Activated naive CD8-positive, alpha-beta T cell (primary cell): Measurements from ENCODE around the gene FMO2.
"Not testable (repeated sequence)": the region's sequence is repeated elsewhere in the genome, so short reads cannot be mapped to it uniquely, and the experiment has no call there.

Source experiments
- H3K27ac Mint-ChIP-seq: one replicate; pipeline ENCODE4 v1.8.0; 2021; ENCODE audit warnings: mixed read lengths
- H3K27me3 Mint-ChIP-seq: one replicate; pipeline ENCODE4 v1.8.0; 2021; ENCODE audit warnings: mixed read lengths
- H3K36me3 Mint-ChIP-seq: one replicate; pipeline ENCODE4 v1.8.0; 2021; ENCODE audit warnings: mixed read lengths
- H3K4me1 Mint-ChIP-seq: one replicate; pipeline ENCODE4 v1.8.0; 2021; ENCODE audit warnings: low read depth, mixed read lengths
- H3K4me3 Mint-ChIP-seq: one replicate; pipeline ENCODE4 v1.8.0; 2021; ENCODE audit warnings: mild to moderate bottlenecking, mixed read lengths
- H3K9me3 Mint-ChIP-seq: one replicate; pipeline ENCODE4 v1.8.0; 2021; ENCODE audit warnings: low read depth, mixed read lengths

The FMO2 gene

GRCh38 chr1:171221665-171222591 is 36.8 kb downstream of the FMO2 start:
- H3K36me3 Mint-ChIP-seq: no peaks in the 10 kb centered on the region
- H3K9me3 Mint-ChIP-seq: no peaks in the 10 kb centered on the region
- no peaks in the 10 kb centered on the region for H3K4me1 Mint-ChIP-seq
- H3K27ac Mint-ChIP-seq: no peak overlapping the region
- peaks cover 9% of the 10 kb centered on the region for H3K27me3 Mint-ChIP-seq
- no peak overlapping the region for H3K4me3 Mint-ChIP-seq

- no peaks in the 10 kb centered on the region for H3K4me1 Mint-ChIP-seq
- H3K27me3 Mint-ChIP-seq: peaks cover 4% of the 10 kb centered on the region
- H3K4me3 Mint-ChIP-seq: no peak overlapping the region
- no peaks in the 10 kb centered on the region for H3K36me3 Mint-ChIP-seq
- no peaks in the 10 kb centered on the region for H3K9me3 Mint-ChIP-seq
- H3K27ac Mint-ChIP-seq: no peak overlapping the region
Measured at GRCh38 chr1:171222936-171223335, 37.8 kb downstream of the FMO2 start.

GRCh38 chr1:171224257-171224656 is 39.2 kb downstream of the FMO2 start:
- not testable (repeated sequence) for H3K4me1 Mint-ChIP-seq, H3K9me3 Mint-ChIP-seq, H3K27me3 Mint-ChIP-seq, H3K36me3 Mint-ChIP-seq, H3K4me3 Mint-ChIP-seq, H3K27ac Mint-ChIP-seq

- peaks cover 4% of the 10 kb centered on the region for H3K27me3 Mint-ChIP-seq
- H3K4me1 Mint-ChIP-seq: no peaks in the 10 kb centered on the region
- no peak overlapping the region for H3K4me3 Mint-ChIP-seq
- H3K36me3 Mint-ChIP-seq: no peaks in the 10 kb centered on the region
- H3K9me3 Mint-ChIP-seq: no peaks in the 10 kb centered on the region
- no peak overlapping the region for H3K27ac Mint-ChIP-seq
Measured at GRCh38 chr1:171226747-171227370, 41.8 kb downstream of the FMO2 start.

GRCh38 chr1:171231326-171231725 is 46.2 kb downstream of the FMO2 start:
- H3K27ac Mint-ChIP-seq: no peak overlapping the region
- H3K27me3 Mint-ChIP-seq: peaks cover 15% of the 10 kb centered on the region
- no peaks in the 10 kb centered on the region for H3K9me3 Mint-ChIP-seq
- no peaks in the 10 kb centered on the region for H3K36me3 Mint-ChIP-seq
- H3K4me3 Mint-ChIP-seq: no peak overlapping the region
- no peaks in the 10 kb centered on the region for H3K4me1 Mint-ChIP-seq

- H3K4me1 Mint-ChIP-seq: no peaks in the 10 kb centered on the region
- no peak overlapping the region for H3K27ac Mint-ChIP-seq
- no peak overlapping the region for H3K4me3 Mint-ChIP-seq
- no peaks in the 10 kb centered on the region for H3K36me3 Mint-ChIP-seq
- no peaks in the 10 kb centered on the region for H3K9me3 Mint-ChIP-seq
- peaks cover 21% of the 10 kb centered on the region for H3K27me3 Mint-ChIP-seq
Measured at GRCh38 chr1:171233183-171233582, 48.1 kb downstream of the FMO2 start.

- H3K9me3 Mint-ChIP-seq, H3K4me3 Mint-ChIP-seq, H3K4me1 Mint-ChIP-seq, H3K27ac Mint-ChIP-seq, H3K36me3 Mint-ChIP-seq: not testable (repeated sequence)
- H3K27me3 Mint-ChIP-seq: peaks cover 29% of the 10 kb centered on the region
Measured at GRCh38 chr1:171236231-171236630, 51.1 kb downstream of the FMO2 start.

- Mint-ChIP-seq H3K9me3 (peaks cover 5% of the 10 kb centered on the region), H3K4me3 (no peak overlapping the region), H3K27me3 (peaks cover 14% of the 10 kb centered on the region), H3K27ac (no peak overlapping the region), H3K36me3 (peaks cover 4% of the 10 kb centered on the region), H3K4me1 (no peaks in the 10 kb centered on the region)
Measured at GRCh38 chr1:171243878-171244277, 58.8 kb downstream of the FMO2 start.

GRCh38 chr1:171245458-171246064 is 60.5 kb downstream of the FMO2 start:
- H3K36me3 Mint-ChIP-seq: no peaks in the 10 kb centered on the region
- peaks cover 11% of the 10 kb centered on the region for H3K27me3 Mint-ChIP-seq
- H3K27ac Mint-ChIP-seq: no peak overlapping the region
- no peak overlapping the region for H3K4me3 Mint-ChIP-seq
- no peaks in the 10 kb centered on the region for H3K4me1 Mint-ChIP-seq
- H3K9me3 Mint-ChIP-seq: no peaks in the 10 kb centered on the region

GRCh38 chr1:171247501-171247900 is 62.4 kb downstream of the FMO2 start:
- H3K36me3 Mint-ChIP-seq: no peaks in the 10 kb centered on the region
- H3K27ac Mint-ChIP-seq: no peak overlapping the region
- no peak overlapping the region for H3K4me3 Mint-ChIP-seq
- peaks cover 9% of the 10 kb centered on the region for H3K4me1 Mint-ChIP-seq
- peaks cover 20% of the 10 kb centered on the region for H3K27me3 Mint-ChIP-seq
- H3K9me3 Mint-ChIP-seq: no peaks in the 10 kb centered on the region

GRCh38 chr1:171248302-171248701 is 63.2 kb downstream of the FMO2 start, which contains the start of gene FMO1:
TSS of gene FMO1 (plus strand) at chr1:171248494. CDS start at chr1:171258088, 9,594 bp downstream.
- no peak within 1 kb of the TSS for H3K4me3 Mint-ChIP-seq
- peaks cover 14% of the 10 kb centered on the region for H3K4me1 Mint-ChIP-seq
- no peak within 1 kb of the TSS for H3K27ac Mint-ChIP-seq
- H3K27me3 Mint-ChIP-seq: peaks cover 25% of the 10 kb centered on the region
- no peaks in the 10 kb centered on the region for H3K9me3 Mint-ChIP-seq
- no peaks in the 10 kb centered on the region for H3K36me3 Mint-ChIP-seq

- Mint-ChIP-seq H3K36me3 (no peaks in the 10 kb centered on the region), H3K4me3 (no peak overlapping the region), H3K9me3 (no peaks in the 10 kb centered on the region), H3K4me1 (peaks cover 14% of the 10 kb centered on the region), H3K27me3 (peaks cover 27% of the 10 kb centered on the region), H3K27ac (no peak overlapping the region)
Measured at GRCh38 chr1:171248841-171249240, 63.7 kb downstream of the FMO2 start.

GRCh38 chr1:171250263-171250662 is 65.2 kb downstream of the FMO2 start:
- Mint-ChIP-seq H3K27ac (no peak overlapping the region), H3K9me3 (no peaks in the 10 kb centered on the region), H3K4me1 (peaks cover 14% of the 10 kb centered on the region), H3K27me3 (peaks cover 31% of the 10 kb centered on the region), H3K4me3 (no peak overlapping the region), H3K36me3 (no peaks in the 10 kb centered on the region)

- no peaks in the 10 kb centered on the region for H3K9me3 Mint-ChIP-seq
- H3K4me1 Mint-ChIP-seq: peaks cover 14% of the 10 kb centered on the region
- H3K4me3 Mint-ChIP-seq: peak overlapping the region; percentile 85
- no peaks in the 10 kb centered on the region for H3K36me3 Mint-ChIP-seq
- no peak overlapping the region for H3K27ac Mint-ChIP-seq
- peaks cover 35% of the 10 kb centered on the region for H3K27me3 Mint-ChIP-seq
Measured at GRCh38 chr1:171251042-171251951, 66.2 kb downstream of the FMO2 start.
